ENCODE measurements around the gene ZBTB6.

Gene ZBTB6, protein sequence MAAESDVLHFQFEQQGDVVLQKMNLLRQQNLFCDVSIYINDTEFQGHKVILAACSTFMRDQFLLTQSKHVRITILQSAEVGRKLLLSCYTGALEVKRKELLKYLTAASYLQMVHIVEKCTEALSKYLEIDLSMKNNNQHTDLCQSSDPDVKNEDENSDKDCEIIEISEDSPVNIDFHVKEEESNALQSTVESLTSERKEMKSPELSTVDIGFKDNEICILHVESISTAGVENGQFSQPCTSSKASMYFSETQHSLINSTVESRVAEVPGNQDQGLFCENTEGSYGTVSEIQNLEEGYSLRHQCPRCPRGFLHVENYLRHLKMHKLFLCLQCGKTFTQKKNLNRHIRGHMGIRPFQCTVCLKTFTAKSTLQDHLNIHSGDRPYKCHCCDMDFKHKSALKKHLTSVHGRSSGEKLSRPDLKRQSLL

DNA sequence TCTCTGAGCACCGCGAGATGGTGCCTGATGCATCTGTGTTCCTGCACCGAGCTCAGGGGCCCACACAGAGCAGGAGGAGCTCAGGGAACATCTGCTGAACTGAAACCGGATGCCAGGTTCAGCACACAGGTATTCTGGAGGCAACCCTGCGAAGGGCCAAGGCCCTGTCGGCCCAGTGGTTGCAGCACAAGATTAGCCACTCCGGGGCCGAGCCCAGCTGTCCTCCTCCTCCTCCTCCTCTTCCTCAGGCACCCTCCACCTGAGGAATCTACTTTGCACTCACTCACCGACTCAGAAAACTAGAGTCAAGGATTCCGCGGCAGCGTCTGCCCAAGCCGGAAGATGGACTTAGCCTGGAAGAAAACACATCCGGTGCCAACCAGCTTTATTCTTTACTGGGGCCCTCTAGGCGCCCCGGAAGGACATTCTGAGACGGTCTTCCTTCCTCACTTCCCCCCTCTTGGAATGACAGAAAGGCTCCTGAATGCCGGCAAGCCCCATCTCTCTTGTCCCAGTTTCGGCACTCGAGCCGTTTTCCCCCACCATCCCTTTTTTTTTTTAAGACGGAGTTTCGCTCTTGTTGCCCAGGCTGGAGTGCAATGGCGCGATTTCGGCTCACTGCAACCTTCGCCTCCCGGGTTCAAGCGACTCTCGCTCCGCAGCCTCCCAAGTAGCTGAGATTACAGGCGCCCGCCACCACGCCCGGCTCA is at the start of gene ZBTB6:
Gene ZBTB6 (minus strand): TSS at position 360 of the 710 bp plus-strand sequence. CDS start 1,251 bp downstream, outside the sequence.
- intact Hi-C loops (cut with DNase I): no loop called here
- DNase-seq: peak; percentile 75 to 97 (median 86)

DNA sequence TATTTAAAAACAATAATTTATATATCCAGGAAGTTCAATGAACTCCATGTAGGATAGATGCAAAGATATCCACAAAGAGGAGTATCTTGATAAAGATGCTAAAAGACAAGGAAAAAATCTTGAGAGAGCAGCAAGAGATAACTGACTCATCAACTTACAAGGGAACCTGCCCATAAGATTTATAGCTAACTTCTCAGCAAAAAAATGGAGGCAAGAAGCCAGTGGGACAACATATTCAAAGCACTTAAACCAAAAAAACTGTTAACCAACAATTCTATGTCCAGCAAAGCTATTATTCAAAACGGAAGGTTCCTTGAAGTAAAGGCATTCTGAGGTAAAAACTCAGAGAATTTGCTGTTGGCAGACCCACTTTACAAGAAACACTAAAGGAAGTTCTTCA is 48.0 kb upstream of the ZBTB6 start:
- DNase-seq: no peak
- intact Hi-C loops (cut with DNase I): no loop called here

DNA sequence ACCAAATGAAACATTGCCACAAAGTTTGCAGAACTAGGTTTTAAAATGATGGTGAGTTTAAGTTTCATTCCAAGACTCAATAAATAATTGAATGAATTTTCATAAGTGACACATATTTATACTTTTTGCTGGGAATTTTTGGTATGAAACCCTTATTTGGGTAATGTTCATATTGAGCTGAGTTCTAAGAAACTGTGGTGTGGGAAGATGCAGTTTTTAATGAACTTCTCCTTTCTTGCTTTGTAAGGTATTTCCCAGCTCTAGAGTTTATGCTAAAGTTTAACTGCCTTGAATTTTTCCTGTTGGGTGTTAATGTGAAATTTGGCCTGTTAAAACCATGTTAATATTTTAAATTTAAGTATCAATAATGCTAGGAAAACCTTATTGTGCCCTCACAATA is 42.8 kb upstream of the ZBTB6 start:
- intact Hi-C loops (cut with DNase I): no loop called here
- no peak for DNase-seq

DNA sequence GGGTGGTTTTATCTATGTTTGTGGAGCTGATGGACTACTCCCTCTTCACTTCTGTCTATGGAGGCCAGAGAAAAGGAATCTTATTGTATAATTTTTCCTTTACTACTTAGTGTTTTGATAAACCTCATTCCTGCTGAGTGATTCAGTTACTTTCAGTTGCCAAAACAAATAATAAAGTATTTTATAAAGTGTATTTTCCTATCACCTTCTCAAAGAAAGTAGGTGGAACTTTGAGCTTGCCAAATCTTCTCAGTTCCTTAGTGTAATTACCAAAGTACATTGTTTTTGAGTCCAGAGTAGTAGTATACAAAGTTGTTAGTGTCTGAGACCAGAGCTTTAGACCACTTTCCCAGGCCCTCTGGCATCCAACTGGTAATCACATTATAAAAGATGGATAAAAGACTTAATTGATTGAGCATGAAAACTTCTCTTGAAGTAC is 41.1 kb upstream of the ZBTB6 start:
- DNase-seq: no peak
- intact Hi-C loops (cut with DNase I): no loop called here

DNA sequence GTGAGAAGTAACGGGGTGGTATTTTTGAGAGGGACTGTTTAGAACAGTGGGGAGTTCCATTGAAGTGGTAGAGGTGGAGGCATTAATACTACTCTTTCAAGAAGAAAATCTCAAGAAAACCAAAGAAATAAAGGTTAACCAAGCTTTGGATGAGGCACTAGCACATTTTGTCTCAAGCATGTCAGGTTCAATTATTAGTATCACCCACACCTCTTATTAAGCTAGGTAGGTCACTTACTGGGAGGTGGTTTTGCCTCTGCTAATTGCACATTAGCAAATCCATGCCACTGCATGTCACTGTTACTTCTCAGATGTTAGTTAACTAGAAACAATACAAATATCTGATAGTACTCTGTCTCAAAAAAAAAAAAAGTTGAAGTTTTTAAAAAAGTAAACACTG is 37.9 kb upstream of the ZBTB6 start:
- no peak for DNase-seq
- intact Hi-C loops (cut with DNase I): no loop called here

DNA sequence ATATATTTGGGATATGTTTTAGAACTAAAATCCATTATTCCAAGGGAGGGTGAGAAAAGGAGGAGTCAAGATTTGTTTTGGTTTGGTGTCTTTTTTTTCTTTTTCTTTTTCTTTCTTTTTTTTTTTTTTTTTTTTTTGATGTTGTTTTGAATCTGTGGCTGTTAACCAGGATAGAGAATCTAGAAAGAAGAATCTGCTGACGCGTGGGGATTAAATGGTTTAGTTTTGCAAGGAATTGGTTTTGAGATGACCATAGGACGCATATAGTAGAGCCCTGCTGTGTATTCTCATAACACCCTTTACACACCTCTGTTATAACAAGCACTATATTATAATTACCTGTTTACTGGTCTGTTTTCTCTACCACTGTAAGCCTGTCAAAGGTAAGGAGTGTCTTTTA is 37.1 kb upstream of the ZBTB6 start:
- intact Hi-C loops (cut with DNase I): no loop called here
- no peak for DNase-seq

DNA sequence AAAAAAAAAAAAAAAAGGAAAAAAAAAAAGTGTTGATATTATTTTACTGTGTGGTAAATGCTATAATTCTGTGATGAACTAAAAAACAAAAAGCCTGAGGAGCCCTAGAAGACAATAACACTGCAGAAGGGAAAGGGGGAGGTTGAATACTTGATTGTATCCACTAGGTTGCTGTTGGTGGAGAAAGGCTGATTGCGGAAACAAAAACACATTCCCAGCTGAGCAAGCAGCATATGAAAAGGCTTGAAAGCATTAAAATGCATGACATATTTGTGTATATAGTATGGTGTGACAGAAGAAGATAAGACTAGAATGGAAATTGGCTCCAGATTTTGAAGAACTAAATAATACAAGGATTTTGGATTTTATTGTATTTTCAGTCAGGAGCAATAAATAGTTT is 36.6 kb upstream of the ZBTB6 start:
- intact Hi-C loops (cut with DNase I): no loop called here
- no peak for DNase-seq

DNA sequence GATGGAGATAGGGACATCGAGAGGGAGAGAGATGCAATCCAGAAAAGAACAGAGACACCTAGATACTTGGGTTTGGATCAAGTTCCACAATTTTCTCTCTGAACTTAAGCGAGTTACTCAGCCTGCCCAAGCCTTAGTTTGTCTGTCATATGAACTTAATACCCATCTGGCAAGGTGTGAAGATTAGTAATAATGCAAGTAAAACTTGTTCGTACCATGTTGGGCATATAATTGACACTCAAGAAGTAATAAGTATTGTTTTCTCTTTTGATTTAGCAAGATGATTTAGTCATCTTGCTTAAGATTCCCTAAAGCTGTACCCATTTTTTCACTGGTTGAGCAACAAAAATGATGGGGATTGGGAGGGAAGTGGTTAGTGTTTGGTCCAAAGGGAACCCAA is 35.2 kb upstream of the ZBTB6 start:
- intact Hi-C loops (cut with DNase I): no loop called here
- no peak for DNase-seq

DNA sequence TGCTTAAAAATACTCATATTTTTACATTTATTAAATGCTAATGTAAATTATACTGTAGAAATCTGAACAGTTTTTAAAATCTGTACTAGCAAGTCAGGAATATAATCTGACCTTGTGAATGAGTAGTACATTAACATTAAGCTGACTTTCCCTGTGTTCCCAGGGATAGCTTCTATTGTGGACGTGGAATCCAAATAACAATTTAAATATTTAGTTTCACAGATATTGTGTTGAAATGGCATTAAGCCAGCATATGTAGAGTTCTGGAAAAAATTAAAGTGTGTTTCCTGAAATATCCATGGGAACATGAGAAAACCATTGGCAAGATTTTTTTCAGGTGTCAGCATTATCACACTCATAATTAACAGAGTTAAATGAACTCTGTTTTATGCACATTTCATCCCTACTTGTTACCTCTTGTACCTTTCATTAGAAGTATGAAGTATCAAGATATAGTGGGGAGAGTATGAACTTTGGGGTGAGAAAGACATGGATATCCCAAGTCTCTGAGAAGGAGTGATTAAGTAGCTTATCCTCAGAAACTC is 33.4 kb upstream of the ZBTB6 start:
- no peak for DNase-seq
- intact Hi-C loops (cut with DNase I): no loop called here

DNA sequence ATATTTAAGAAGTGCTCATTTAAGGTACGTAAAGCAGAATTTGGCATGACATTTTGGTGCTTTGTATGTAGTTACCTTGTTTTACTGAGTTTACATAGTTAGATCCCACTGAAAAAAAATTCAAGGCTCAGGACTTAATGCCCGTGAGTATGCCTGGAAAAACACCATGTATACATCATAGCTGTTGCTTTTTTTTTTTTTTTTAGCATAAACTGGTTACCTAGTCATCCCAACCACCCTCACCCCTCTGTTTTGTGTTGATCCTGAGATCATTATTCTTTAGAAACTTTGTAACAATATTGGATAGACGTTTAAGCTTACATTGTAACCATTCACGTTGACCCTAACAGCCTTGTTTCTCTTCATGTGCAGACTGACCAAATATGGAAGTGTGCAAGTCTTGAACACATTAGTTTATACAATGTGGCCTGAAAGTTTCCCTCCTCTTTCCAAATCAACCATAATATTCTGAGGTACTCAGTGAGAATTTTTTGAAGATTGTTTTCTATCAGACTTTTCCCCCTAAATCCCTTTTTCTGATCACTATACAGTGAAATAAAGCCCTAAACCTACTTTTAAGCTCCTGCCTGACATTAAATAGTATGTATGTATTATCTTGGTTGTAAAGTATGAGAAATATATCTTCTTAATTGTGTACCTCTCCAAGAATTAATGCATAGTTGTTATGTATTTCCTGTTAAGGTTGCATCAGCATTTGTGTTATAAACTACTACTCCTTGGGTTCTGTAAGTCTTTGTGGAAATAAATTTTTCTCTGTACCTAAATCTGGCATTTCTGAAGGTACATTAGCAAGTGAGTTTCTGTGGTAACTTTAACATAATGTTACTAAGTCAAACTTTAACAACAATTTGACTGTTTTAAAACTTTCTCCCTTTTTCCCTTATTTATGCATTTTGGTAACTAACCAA is 32.1 kb upstream of the ZBTB6 start:
- intact Hi-C loops (cut with DNase I): no loop called here
- DNase-seq: no peak

DNA sequence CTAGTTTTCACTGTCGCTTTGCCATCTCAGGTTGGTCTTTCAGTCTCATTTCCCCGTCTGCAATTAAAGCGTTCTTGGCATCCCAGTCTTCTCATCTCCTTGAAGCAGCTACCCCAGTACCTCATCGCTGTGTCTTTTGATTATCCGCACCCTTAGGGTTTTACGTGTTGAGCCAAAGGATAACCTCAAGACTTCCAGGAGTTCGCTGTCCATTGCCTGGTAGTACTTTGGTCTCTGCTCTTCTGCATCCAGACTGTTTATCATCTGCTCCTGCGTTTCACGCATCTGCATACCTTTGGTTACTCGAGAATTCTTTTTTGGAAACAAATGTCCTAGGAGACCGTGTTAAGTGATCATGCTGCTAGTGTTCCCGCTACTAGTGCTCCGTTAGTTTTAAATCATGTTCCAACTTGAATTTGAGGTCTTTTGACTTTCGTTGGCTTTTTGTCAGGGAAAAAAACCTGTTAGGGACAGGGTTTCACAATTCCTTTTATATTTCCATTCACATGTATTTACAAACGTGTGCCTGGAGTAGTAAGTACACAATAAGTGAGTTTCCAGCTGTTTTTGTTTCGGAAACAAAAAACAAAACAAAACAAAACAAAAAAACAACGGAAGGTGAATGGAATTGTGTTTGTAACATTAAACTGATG is 28.6 kb upstream of the ZBTB6 start:
- intact Hi-C loops (cut with DNase I): no loop called here
- no peak for DNase-seq

DNA sequence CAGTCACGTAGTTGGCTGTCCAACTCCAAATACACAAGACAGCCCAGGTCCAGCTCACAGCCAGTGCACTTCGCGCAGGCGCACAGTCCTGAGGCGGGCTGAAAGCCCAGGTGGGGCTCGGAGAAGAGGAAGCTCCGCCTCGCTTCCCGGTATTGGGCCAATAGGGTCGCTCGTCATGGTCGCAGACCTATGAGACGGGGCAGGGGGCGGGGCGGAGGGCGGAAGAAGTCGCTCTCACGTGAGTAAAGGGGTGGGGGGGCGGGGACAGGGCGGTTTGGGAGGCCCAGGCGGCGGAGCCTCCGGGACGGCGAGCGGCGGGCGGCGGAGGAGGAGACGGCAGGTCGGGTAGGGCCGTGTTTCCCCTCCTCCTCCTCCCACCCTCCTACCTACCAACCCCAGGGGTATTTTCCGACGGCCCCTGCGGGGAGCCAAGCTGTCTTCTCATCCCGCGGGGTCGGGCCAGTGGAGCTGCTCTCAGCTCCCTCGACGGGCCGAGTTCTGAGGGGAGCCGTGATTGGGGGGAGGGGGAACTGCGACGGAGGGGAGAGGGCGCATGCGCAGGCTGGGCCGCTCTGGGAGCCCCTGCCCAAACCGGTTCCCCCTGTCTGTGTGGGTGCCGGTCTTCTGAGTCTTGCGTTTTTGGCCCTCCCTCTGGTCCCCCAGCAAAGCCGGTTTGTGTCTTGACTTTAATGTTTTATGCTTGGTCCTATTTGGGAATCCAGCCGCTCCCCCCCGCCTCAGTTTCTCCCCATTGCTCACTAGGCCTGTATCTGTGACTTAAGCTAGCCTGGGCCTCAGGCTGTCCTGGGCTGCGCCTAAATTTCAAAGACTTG is 27.8 kb upstream of the ZBTB6 start, which contains the start of gene RABGAP1:
Gene RABGAP1 (plus strand): TSS at position 272 of the 833 bp plus-strand sequence. CDS start 16,040 bp downstream, outside the sequence.
- intact Hi-C loops (cut with DNase I): no loop called here
- DNase-seq: peak; percentile 98 to 100 (median 99)

DNA sequence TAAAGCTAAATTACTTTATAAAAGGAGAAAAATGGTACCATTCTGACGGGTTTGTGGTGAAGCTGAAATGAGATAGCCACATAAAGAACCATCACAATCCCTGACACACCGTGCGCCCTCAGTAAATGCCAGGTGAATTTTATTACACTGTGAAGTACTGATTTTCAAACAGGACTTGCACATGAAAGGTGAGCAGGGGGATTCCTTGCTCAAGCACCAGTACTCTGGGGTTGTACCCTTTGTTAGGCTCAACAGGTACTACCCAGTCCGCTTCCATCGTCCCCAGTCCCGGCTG is 27.3 kb upstream of the ZBTB6 start:
- DNase-seq: no peak
- intact Hi-C loops (cut with DNase I): no loop called here

DNA sequence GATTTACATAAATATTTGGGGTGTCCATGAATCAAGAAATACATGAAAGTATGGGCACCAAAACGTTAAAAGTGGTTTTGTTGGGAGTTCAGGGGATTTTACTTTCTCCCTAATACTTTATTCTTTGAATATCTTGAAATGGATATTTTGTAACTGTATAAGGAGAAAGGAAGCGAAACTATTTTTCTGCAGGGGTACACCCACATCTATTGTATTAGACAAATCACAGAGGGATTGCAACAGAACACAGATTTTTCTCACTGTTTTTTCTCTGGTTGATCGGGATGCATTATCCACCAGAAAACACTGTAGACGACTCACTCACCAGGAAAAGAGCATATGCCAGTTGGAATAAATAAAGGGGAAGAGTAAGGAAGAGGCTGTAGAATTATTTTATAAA is 26.5 kb upstream of the ZBTB6 start:
- no peak for DNase-seq

DNA sequence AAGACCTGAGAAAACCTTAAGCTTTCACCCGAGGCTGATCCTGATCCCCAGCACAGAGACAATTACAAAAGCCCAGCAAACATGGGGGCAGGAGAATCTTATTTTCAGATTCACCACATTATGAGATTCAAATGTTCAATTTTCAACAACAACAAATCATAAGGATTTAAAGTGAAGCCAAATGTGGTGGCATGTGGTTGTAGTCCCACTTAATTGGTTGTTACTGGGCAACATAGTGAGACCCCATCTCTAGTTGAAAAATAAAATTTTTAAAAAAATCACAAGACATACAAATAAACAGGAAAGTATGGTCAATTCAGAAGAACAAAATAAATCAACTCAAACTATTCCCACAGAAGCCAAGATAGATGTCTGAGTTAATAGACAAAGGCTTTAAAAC is 23.8 kb upstream of the ZBTB6 start:
- intact Hi-C loops (cut with DNase I): no loop called here
- DNase-seq: no peak

More for the DNA sequence above, 26.5 kb upstream of the ZBTB6 start:
- intact Hi-C loops (cut with DNase I): no loop called here

DNA sequence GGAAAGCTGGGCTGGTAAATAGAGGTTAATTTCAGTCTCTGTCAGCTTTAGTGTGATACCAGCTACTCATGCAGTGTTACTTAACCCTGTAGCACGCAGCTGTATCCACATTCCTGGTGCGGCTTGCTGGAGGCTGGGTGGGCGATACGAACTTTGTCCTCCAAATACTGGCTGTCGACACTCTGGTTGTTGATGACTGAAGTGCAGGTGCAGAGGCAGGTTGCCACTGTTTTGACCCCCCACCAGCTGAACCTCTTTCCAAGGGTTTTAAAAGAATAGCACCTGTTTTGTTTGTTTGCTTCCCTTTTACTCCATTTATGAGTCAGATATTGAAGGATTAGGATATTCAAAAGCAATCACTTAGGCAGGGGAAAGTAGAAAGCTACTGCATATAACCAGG is 23.3 kb upstream of the ZBTB6 start:
- intact Hi-C loops (cut with DNase I): no loop called here
- DNase-seq: no peak

DNA sequence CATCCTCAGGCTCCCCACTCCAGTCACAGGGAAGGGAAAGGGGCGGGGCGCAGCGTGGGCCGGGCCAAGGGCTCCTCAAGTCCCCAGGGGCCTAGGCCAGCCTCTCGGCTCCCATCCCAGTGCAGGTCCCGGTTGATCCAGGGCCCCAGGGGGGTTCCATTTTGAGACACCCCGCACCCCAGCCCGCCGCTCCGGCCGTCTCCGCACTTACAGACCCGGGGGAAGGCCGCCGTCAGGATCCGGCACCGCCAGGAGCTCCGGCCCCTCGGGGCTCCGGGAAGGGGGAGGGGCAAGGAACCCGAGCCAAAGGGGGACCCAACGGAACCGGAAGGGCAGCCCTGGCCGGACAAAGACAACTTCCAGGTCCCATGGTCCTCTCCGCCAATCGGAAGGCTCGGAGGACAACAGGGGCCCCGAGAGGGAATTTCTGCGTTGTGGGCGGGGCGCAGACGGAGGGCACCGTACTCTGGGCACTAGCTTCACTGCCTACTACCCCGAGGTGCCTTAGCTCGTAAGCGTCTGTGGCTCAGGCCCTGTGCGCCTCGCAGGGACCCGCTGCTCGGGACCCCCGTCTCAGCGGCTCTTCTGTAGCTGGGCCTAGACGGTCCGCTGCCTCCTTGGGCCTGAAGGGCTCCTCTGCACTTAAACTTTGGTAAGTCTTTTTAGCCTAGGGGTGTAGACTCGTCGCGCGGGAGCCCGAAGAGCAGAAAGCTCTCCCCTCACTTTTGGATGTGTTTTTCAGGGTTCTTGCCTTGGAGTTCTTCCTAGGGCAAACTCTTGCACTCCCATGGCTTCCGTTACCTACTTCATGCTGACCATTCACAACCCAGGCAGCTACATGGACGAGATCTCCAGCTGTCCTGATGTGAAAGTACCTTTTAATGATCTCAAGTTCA is 18.4 kb upstream of the ZBTB6 start, which contains the start of gene ZBTB26:
Gene ZBTB26 (minus strand): TSS at position 287 of the 896 bp plus-strand sequence. CDS start 11,578 bp downstream, outside the sequence.
- intact Hi-C loops (cut with DNase I): loop anchor here (2.0 kb wide), 1 partner anchor 21 kb away; no protein-coding TSS in a partner anchor
- peak; percentile 93 to 99 (median 96) for DNase-seq
